ENCODE results near the gene TMEM51. TPM values are rescaled to one million over a fixed set of nuclear protein-coding genes. Genes with fewer than 3 reads are reported as not detected.
"Not testable (repeated sequence)": the region's sequence is repeated elsewhere in the genome, so short reads cannot be mapped to it uniquely, and the experiment has no call there.

Gene TMEM51
- total RNA-seq, 1 donor from 2014 or later = 1.6 TPM

DNA sequence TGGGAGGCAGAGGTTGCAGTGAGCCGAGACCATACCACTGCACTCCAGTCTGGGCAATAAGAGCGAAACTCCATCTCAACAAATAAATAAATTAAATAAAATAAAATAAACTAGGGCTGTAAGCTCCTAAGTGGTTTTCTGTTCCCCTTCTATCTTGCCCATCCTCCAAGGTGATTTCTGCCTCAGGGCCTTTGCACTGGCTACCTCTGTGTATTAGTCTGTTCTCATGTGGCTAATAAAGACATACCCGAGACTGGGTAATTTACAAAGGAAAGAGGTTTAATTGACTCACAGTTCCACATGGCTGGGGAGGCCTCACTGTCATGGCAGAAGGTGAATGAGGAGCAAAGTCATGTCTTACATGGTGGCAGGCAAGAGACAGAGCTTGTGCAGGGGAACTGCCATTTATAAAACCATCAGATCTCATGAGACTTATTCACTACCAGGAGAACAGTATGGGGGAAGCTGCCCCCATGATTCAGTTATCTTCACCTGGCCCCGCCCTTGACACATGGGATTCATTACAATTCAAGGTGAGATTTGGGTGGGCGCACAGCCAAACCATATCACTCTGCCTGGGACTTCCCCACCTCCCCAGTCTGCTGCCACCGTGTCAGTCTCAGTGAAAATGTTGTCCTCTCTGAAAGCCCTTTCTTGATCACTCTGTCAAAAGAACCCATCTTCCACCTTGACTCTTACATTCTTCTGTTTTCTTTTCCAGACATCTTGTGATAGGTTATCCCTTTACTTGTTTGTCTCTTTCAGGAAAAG lies 22.0 kb downstream of the TMEM51 start:
- FAIRE-seq; DNase-seq (ENCODE audit: low spot score in 2 of 2): not testable (repeated sequence)

GRCh38 chr1:15176120-15176519 lies 22.6 kb downstream of the TMEM51 start:
- no peak for DNase-seq (ENCODE audit: low spot score in 2 of 2)
- no peak for FAIRE-seq

- FAIRE-seq (no peak), DNase-seq (ENCODE audit: low spot score in 2 of 2) (no peak)
Observed at GRCh38 chr1:15176898-15177665, 23.5 kb downstream of the TMEM51 start.

DNA sequence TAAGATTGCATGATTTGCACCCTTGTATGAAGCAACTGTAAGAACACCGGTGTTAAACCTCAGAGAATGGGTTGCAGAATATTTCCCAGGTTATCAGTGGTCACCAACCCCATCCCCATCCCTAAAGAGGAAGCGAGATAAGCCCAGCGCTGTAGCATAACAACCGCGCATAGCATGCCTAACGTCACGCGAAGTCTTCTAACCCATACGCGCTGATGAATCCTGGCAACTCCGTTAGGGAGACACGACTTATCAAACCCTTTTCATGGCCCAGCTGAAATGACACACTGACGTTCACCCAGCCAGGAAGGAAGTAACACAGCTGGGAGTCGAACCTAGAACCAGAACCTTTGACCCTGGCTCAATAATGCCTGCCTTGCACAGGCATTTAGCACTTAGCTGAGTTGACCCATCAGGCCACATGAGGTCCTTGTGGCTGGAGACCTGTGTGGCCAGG lies 24.2 kb downstream of the TMEM51 start:
- no peak for FAIRE-seq

GRCh38 chr1:15178571-15179484 lies 25.3 kb downstream of the TMEM51 start:
- FAIRE-seq = no peak
- no peak for DNase-seq (ENCODE audit: low spot score in 2 of 2)

More for the DNA sequence above, 24.2 kb downstream of the TMEM51 start:
- no peak for DNase-seq (ENCODE audit: low spot score in 2 of 2)

GRCh38 chr1:15179485-15179883 lies 25.9 kb downstream of the TMEM51 start:
- no peak for FAIRE-seq
- no peak for DNase-seq (ENCODE audit: low spot score in 2 of 2)

DNA sequence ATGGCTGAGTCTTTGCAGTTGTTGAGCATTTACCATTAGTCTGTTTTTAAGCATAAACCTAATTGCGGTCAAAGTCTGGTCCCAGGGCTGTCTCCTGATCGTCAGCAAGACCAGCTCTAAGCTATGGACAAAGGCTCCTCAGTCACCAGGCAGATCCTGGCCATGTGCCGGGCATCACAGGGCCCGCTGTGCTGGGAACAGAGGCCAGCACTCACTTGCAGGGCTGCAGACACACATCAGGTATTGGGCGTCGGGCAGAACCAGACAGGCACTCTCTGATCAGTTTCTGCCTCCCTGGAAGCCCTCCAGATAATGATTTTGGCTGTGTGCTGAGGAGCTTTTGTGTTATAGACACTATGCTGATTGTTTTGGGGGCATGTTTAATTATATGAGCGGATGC lies 26.6 kb downstream of the TMEM51 start:
- FAIRE-seq = no peak
- DNase-seq (ENCODE audit: low spot score in 2 of 2) = peak; percentile 39 to 57

DNA sequence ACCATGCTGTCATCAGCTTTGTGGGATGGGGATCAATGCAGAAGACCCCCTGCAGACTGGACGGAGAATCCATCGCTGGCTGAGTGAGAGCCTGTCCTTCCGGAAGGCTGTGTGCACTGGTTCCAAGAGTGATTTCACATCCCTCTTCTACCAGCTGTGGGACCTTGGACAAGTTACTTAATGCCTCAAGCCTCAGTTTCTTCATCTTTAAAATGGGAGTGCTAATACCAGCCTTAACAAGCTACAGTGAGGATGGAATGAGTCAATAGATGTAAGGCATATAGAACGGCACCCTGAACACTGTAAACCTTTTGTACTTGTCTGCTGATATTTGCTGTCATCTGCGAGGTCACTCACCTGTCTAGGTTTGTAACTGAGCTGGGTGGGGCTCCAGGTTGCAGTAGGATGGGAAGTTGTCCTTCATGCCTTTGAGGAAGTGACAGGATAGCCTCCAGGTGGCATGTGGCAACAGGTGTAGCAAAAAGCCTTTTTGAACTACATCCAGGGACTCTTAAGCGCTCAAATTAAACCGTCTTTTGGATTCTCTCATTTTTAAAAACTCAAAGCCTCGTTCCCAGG lies 27.5 kb downstream of the TMEM51 start:
- no peak for DNase-seq (ENCODE audit: low spot score in 2 of 2)
- FAIRE-seq = no peak

- no peak for FAIRE-seq
- no peak for DNase-seq (ENCODE audit: low spot score in 2 of 2)
Observed at GRCh38 chr1:15181564-15181963, 28.0 kb downstream of the TMEM51 start.

DNA sequence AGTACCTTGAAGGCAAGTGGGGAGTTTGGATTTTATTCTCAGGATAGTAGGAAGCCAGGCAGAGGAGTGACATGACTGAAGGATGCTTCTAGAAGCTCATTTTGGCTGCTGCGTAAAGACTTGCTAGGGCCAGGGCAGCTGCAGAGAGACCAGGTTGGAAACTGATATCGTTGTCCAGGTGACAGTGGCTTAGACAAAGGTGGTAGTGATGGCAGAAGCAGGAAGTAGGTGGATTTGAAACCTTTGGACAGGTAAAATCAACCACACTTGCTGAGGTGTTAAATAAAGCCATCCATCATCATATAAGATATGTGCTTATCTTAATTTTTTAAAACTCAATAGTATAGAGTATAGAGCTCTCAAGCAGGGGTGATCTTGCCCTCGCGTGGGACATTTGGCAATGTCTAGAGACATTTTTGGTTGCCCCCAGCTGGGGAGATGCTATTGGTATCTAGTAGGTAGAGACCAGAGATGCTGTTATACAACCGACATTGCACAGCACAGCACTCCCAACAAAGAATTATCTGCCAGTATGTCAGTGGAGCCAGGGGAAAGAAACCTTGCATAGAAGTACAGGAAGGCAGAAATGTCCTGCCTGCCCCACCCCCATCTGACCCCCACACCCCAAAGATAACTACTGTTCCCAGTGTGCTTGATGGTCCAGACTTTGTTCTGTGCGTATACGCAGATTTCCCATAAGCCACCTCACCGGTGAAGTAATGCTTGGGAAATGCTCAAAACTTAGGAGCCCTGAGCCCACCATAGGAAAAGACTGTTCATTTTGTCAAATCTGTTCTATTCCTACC lies 31.1 kb downstream of the TMEM51 start:
- DNase-seq (ENCODE audit: low spot score in 2 of 2) = no peak
- no peak for FAIRE-seq

GRCh38 chr1:15185617-15186016 lies 32.1 kb downstream of the TMEM51 start:
- DNase-seq (ENCODE audit: low spot score in 2 of 2) = no peak
- FAIRE-seq = no peak

GRCh38 chr1:15186073-15186845 lies 32.7 kb downstream of the TMEM51 start:
- FAIRE-seq (no peak), DNase-seq (ENCODE audit: low spot score in 2 of 2) (no peak)

DNA sequence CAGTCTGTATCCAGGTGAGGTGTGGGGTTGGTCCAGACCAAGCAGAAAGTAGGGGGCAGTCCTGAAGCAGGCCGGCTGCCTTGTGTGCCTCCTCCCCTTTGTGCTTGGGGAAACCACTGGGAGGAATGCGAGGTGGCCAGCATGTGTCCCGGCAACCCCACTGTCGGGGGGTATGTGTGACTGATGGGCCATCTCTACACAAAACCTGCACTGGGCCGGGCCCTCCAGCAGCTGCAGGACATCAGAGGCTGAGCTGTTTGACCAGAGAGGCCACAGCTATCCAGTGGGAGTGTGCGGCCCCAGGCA lies 33.3 kb downstream of the TMEM51 start:
- no peak for FAIRE-seq
- DNase-seq (ENCODE audit: low spot score in 2 of 2) = no peak

GRCh38 chr1:15187175-15188129 lies 33.9 kb downstream of the TMEM51 start:
- no peak for FAIRE-seq
- DNase-seq (ENCODE audit: low spot score in 2 of 2) = no peak

DNA sequence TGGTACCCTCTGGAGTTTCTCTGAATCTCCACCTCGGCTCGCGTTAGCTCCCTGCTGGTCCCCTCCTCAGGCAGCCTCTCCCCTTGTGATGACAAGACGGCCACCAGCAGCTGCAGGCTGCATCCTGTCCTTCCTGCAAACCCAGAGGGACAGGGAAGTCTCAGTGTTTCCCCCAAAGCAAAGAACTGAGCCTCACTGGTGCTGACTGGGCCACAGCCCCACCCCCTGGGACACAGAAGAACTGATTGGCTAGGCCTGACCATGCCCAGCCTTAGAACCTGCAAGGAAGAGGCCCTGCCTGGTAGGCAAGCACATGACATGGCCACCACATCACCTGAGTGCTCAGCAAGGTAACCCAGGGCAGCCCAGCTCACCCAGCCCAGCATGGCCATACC lies 34.6 kb downstream of the TMEM51 start:
- no peak for DNase-seq (ENCODE audit: low spot score in 2 of 2)

GRCh38 chr1:15188678-15189077 lies 35.1 kb downstream of the TMEM51 start:
- DNase-seq (ENCODE audit: low spot score in 2 of 2) (no peak), FAIRE-seq (no peak)

More for the DNA sequence above, 34.6 kb downstream of the TMEM51 start:
- no peak for FAIRE-seq

DNA sequence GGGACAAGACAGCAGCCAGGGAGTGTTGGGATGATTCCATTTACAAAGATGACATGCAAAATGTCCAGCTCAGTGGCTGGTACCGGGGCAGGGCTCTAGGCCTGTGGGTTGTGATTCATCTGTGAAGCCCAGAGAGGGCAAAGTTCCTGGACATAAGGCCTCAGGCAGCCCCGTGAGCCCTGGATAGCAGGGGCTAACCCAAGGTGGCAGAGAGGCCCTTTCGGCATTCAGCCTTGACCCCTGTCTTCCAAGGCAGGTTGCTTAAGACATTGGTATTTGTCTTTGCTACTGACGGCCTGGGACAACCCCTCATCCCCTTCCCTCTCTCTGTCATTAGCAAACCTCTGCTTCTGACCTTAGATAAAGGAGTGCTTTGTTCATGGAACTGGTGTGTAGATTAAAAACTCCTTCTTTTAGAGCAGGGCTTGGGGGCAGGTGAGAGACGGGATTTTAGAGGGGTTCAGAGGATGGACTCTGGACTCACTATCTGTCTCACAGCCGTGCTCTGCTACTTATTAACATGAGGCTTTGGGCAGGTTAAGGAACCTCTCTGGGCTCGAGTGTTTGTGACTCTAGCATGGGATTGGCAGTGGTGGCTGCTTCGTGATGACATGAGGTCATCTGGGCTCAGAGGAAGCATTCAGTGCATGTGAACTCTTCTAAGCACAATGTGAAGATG lies 36.3 kb downstream of the TMEM51 start:
- DNase-seq (ENCODE audit: low spot score in 2 of 2) (no peak), FAIRE-seq (no peak)
